ENCODE measurements around the gene VCAN. TPM values are rescaled to one million over a fixed set of nuclear protein-coding genes. Genes with fewer than 3 reads are reported as not detected.

The VCAN gene
- total and polyA plus RNA-seq, 2 experiments from 2014 or later: 133 to 404 TPM

GRCh38 chr5:83496626-83497025 lies 25.1 kb downstream of the VCAN start (continued):
- TF ChIP-seq, protein P1, sequence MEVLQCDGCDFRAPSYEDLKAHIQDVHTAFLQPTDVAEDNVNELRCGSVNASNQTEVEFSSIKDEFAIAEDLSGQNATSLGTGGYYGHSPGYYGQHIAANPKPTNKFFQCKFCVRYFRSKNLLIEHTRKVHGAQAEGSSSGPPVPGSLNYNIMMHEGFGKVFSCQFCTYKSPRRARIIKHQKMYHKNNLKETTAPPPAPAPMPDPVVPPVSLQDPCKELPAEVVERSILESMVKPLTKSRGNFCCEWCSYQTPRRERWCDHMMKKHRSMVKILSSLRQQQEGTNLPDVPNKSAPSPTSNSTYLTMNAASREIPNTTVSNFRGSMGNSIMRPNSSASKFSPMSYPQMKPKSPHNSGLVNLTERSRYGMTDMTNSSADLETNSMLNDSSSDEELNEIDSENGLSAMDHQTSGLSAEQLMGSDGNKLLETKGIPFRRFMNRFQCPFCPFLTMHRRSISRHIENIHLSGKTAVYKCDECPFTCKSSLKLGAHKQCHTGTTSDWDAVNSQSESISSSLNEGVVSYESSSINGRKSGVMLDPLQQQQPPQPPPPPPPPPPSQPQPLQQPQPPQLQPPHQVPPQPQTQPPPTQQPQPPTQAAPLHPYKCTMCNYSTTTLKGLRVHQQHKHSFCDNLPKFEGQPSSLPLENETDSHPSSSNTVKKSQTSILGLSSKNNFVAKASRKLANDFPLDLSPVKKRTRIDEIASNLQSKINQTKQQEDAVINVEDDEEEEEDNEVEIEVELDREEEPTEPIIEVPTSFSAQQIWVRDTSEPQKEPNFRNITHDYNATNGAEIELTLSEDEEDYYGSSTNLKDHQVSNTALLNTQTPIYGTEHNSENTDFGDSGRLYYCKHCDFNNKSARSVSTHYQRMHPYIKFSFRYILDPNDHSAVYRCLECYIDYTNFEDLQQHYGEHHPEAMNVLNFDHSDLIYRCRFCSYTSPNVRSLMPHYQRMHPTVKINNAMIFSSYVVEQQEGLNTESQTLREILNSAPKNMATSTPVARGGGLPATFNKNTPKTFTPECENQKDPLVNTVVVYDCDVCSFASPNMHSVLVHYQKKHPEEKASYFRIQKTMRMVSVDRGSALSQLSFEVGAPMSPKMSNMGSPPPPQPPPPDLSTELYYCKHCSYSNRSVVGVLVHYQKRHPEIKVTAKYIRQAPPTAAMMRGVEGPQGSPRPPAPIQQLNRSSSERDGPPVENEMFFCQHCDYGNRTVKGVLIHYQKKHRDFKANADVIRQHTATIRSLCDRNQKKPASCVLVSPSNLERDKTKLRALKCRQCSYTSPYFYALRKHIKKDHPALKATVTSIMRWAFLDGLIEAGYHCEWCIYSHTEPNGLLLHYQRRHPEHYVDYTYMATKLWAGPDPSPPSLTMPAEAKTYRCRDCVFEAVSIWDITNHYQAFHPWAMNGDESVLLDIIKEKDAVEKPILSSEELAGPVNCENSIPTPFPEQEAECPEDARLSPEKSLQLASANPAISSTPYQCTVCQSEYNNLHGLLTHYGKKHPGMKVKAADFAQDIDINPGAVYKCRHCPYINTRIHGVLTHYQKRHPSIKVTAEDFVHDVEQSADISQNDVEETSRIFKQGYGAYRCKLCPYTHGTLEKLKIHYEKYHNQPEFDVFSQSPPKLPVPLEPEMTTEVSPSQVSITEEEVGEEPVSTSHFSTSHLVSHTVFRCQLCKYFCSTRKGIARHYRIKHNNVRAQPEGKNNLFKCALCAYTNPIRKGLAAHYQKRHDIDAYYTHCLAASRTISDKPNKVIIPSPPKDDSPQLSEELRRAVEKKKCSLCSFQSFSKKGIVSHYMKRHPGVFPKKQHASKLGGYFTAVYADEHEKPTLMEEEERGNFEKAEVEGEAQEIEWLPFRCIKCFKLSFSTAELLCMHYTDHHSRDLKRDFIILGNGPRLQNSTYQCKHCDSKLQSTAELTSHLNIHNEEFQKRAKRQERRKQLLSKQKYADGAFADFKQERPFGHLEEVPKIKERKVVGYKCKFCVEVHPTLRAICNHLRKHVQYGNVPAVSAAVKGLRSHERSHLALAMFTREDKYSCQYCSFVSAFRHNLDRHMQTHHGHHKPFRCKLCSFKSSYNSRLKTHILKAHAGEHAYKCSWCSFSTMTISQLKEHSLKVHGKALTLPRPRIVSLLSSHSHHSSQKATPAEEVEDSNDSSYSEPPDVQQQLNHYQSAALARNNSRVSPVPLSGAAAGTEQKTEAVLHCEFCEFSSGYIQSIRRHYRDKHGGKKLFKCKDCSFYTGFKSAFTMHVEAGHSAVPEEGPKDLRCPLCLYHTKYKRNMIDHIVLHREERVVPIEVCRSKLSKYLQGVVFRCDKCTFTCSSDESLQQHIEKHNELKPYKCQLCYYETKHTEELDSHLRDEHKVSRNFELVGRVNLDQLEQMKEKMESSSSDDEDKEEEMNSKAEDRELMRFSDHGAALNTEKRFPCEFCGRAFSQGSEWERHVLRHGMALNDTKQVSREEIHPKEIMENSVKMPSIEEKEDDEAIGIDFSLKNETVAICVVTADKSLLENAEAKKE (CRISPR knock-in tag; IDR thresholded peaks at IDR 0.05): no peak

DNA sequence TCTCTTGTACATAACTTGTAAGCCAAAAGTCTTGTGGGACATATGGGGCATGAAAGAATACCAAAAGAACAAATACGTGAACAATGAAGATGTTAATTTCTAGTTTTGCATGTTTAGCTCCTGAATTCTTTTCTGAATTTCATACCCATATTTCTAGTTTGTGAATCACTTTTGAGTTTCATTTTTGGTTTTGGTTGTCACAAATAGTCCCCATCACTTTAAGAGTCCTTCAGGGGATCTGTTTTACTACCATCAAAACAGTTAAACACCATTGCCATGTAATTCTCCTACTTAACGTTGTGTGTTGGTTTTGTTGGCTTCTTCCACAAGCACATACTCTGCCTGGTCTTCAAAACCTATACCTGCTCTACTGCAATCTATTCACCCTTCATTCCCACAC lies 27.0 kb downstream of the VCAN start:
- H4K20me1 ChIP-seq (replicated peaks; ENCODE audit: insufficient read depth): 0 out of 2 replicates have a peak, but pooled peaks cover 5% of the 10 kb centered on the region
- H3K27me3 ChIP-seq (ENCODE audit: insufficient read depth): no peaks in the 10 kb centered on the region
- no peak overlapping the region for H3K4me2 ChIP-seq
- H3F3A ChIP-seq (replicated peaks; ENCODE audit: low read depth): no peaks in the 10 kb centered on the region
- ATAC-seq (no peak), DNase-seq (ENCODE audit: low spot score) (no peak)
- H3K36me3 Mint-ChIP-seq (ENCODE audit: low read depth): peaks cover 90% of the 10 kb centered on the region
- no peak overlapping the region for H3K4me3 Mint-ChIP-seq
- no peak overlapping the region; the same call in 1 of the 2 replicates for H3K27ac Mint-ChIP-seq
- H3K4me1 ChIP-seq (ENCODE audit: insufficient read depth): peaks cover 10% of the 10 kb centered on the region
- H3K9me2 ChIP-seq (ENCODE audit: insufficient read depth): no peaks in the 10 kb centered on the region
- no peak overlapping the region for H2AFZ ChIP-seq
- no peak overlapping the region for H3K27ac ChIP-seq (ENCODE audit: low read depth)
- peaks cover 73% of the 10 kb centered on the region for H3K79me2 ChIP-seq (replicated peaks; ENCODE audit: insufficient read depth)
- H3K36me3 ChIP-seq (ENCODE audit: insufficient read depth): peaks cover 15% of the 10 kb centered on the region; the same call in 1 of the 2 replicates
- peaks cover 12% of the 10 kb centered on the region for H3K4me1 Mint-ChIP-seq
- peaks cover 8% of the 10 kb centered on the region for H3K9me3 Mint-ChIP-seq
- no peak overlapping the region for H3K4me3 ChIP-seq
- H3K27me3 Mint-ChIP-seq (ENCODE audit: insufficient read depth, low read depth, poor library complexity): peaks cover 2% of the 10 kb centered on the region
- TF ChIP-seq, protein P2, sequence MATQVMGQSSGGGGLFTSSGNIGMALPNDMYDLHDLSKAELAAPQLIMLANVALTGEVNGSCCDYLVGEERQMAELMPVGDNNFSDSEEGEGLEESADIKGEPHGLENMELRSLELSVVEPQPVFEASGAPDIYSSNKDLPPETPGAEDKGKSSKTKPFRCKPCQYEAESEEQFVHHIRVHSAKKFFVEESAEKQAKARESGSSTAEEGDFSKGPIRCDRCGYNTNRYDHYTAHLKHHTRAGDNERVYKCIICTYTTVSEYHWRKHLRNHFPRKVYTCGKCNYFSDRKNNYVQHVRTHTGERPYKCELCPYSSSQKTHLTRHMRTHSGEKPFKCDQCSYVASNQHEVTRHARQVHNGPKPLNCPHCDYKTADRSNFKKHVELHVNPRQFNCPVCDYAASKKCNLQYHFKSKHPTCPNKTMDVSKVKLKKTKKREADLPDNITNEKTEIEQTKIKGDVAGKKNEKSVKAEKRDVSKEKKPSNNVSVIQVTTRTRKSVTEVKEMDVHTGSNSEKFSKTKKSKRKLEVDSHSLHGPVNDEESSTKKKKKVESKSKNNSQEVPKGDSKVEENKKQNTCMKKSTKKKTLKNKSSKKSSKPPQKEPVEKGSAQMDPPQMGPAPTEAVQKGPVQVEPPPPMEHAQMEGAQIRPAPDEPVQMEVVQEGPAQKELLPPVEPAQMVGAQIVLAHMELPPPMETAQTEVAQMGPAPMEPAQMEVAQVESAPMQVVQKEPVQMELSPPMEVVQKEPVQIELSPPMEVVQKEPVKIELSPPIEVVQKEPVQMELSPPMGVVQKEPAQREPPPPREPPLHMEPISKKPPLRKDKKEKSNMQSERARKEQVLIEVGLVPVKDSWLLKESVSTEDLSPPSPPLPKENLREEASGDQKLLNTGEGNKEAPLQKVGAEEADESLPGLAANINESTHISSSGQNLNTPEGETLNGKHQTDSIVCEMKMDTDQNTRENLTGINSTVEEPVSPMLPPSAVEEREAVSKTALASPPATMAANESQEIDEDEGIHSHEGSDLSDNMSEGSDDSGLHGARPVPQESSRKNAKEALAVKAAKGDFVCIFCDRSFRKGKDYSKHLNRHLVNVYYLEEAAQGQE (IDR thresholded peaks at IDR 0.05; ENCODE audit: unreplicated experiment): no peak
- TF ChIP-seq EZH2phosphoT487 (IDR thresholded peaks at IDR 0.05; ENCODE audit: unreplicated experiment) (no peak), EZH2 (IDR thresholded peaks at IDR 0.05; ENCODE audit: low read depth, unreplicated experiment) (no peak), ZNF114 (CRISPR knock-in tag; IDR thresholded peaks at IDR 0.05) (no peak), STAT1 (IDR thresholded peaks at IDR 0.05; ENCODE audit: unreplicated experiment) (no peak), NANOG (IDR thresholded peaks at IDR 0.05; ENCODE audit: borderline replicate concordance) (no peak), ZNF331 (CRISPR knock-in tag; IDR thresholded peaks at IDR 0.05; ENCODE audit: low read depth) (no peak)
- TF ChIP-seq, protein P3, sequence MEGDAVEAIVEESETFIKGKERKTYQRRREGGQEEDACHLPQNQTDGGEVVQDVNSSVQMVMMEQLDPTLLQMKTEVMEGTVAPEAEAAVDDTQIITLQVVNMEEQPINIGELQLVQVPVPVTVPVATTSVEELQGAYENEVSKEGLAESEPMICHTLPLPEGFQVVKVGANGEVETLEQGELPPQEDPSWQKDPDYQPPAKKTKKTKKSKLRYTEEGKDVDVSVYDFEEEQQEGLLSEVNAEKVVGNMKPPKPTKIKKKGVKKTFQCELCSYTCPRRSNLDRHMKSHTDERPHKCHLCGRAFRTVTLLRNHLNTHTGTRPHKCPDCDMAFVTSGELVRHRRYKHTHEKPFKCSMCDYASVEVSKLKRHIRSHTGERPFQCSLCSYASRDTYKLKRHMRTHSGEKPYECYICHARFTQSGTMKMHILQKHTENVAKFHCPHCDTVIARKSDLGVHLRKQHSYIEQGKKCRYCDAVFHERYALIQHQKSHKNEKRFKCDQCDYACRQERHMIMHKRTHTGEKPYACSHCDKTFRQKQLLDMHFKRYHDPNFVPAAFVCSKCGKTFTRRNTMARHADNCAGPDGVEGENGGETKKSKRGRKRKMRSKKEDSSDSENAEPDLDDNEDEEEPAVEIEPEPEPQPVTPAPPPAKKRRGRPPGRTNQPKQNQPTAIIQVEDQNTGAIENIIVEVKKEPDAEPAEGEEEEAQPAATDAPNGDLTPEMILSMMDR (conservative IDR thresholded peaks at IDR 0.05; ENCODE audit: low read depth in 2 of 2): no peak

All from GM23338 (cell line).